Loucy (cell line): ENCODE results near the gene CCDC39.

Experiments used
- CTCF ChIP-seq: fragments of 200-600 bp; sonication (generic); conservative IDR thresholded peaks from 2 replicates; pipeline ENCODE4 v1.5.1; 2014; ENCODE audit warnings: mild to moderate bottlenecking, antibody characterized with exemption, low read length
- EZH2phosphoT487 ChIP-seq: fragments of 200-600 bp; IDR thresholded peaks from 2 replicates; pipeline ENCODE4 v1.6.1; 2018; ENCODE audit warnings: antibody characterized with exemption, mild to moderate bottlenecking, moderate library complexity, borderline replicate concordance

- TF ChIP-seq CTCF (no peak), EZH2phosphoT487 (no peak)
These were observed 88.9 kb downstream of the CCDC39 start for GRCh38 chr3:180590396-180590795.
